ENCODE data around the gene DMAP1.

DNA sequence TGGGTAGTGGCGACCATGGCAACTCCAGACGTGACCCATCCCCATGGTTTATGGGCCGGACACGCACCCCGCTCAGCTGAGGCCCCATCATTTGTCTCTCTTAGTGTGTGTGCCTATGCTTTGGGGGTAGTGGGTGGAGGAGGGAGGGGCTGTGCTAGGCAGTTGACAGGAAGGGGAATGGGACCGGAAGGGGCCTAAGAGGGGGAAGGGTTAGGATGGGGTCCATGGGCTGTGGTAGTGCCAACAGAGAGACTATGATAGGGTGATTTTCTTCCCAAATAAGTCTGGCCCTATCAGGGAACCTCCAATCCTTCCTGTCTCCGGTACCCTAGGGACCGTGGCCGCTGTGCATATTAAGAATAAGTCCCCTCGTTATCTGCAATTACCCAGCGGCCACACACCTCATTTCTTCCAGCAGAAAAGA is 9.9 kb downstream of the DMAP1 start:
- TF ChIP-seq, protein P1, sequence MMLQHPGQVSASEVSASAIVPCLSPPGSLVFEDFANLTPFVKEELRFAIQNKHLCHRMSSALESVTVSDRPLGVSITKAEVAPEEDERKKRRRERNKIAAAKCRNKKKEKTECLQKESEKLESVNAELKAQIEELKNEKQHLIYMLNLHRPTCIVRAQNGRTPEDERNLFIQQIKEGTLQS (IDR thresholded peaks at IDR 0.05; ENCODE audit: insufficient read depth, low read depth, low read length), result no peak
- no peak for TF ChIP-seq POLR2A (IDR thresholded peaks at IDR 0.05; ENCODE audit: control extremely low read depth in 1 of 2, low read depth in 2 of 2, low read length in 2 of 2)
- TF ChIP-seq, protein P2, sequence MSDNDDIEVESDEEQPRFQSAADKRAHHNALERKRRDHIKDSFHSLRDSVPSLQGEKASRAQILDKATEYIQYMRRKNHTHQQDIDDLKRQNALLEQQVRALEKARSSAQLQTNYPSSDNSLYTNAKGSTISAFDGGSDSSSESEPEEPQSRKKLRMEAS (IDR thresholded peaks at IDR 0.05), result no peak
- TF ChIP-seq GABPA (IDR thresholded peaks at IDR 0.05; ENCODE audit: borderline replicate concordance, insufficient read depth, low read length), result no peak
- no peak for TF ChIP-seq BRCA1 (IDR thresholded peaks at IDR 0.05; ENCODE audit: low read depth, low read length)
- TF ChIP-seq FOSL1 (IDR thresholded peaks at IDR 0.05; ENCODE audit: insufficient read depth, low read depth, low read length), result no peak
- TF ChIP-seq, protein P3, sequence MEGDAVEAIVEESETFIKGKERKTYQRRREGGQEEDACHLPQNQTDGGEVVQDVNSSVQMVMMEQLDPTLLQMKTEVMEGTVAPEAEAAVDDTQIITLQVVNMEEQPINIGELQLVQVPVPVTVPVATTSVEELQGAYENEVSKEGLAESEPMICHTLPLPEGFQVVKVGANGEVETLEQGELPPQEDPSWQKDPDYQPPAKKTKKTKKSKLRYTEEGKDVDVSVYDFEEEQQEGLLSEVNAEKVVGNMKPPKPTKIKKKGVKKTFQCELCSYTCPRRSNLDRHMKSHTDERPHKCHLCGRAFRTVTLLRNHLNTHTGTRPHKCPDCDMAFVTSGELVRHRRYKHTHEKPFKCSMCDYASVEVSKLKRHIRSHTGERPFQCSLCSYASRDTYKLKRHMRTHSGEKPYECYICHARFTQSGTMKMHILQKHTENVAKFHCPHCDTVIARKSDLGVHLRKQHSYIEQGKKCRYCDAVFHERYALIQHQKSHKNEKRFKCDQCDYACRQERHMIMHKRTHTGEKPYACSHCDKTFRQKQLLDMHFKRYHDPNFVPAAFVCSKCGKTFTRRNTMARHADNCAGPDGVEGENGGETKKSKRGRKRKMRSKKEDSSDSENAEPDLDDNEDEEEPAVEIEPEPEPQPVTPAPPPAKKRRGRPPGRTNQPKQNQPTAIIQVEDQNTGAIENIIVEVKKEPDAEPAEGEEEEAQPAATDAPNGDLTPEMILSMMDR (IDR thresholded peaks at IDR 0.05; ENCODE audit: control extremely low read depth in 1 of 3, insufficient read depth in 1 of 3, low read depth in 1 of 3, low read length in 3 of 3), result no peak
- TF ChIP-seq JUN (IDR thresholded peaks at IDR 0.05; ENCODE audit: low read depth, low read length), result no peak
- TF ChIP-seq CEBPB (IDR thresholded peaks at IDR 0.05; ENCODE audit: low read depth, low read length), result no peak
- no peak for TF ChIP-seq RFX5 (IDR thresholded peaks at IDR 0.05; ENCODE audit: borderline replicate concordance, low read depth, low read length)
- TF ChIP-seq ZNF274 (IDR thresholded peaks at IDR 0.05; ENCODE audit: borderline replicate concordance, extremely low read depth, low read length), result no peak
- no peak for TF ChIP-seq POLR2AphosphoS5 (IDR thresholded peaks at IDR 0.05; ENCODE audit: low read depth, low read length)
- no peak for TF ChIP-seq SP2 (IDR thresholded peaks at IDR 0.05; ENCODE audit: low read length)
- no peak for TF ChIP-seq SP4 (IDR thresholded peaks at IDR 0.05; ENCODE audit: low read length)

All from H1 (cell line).